Measurements from ENCODE around the gene LEF1.

DNA sequence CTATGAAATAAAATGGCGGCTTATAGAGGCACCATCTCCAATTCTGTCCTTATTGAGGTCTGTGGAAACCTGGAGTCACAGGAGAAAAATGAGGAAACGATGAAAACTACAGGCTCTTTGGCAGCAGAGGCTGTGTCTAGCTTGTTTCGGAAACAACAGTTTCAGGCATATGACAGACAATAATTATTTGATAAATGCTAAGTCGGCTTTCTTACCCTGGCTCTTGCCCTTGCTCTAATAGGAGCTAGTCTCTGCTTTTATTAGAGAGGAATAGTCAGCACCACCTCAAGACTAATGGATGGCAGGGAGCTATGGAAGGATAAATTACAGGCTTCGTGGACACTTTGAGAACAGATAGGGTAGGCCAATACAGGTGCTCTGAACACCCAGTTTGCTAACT, 154.8 kb downstream of the LEF1 start:
- TF ChIP-seq, protein P1, sequence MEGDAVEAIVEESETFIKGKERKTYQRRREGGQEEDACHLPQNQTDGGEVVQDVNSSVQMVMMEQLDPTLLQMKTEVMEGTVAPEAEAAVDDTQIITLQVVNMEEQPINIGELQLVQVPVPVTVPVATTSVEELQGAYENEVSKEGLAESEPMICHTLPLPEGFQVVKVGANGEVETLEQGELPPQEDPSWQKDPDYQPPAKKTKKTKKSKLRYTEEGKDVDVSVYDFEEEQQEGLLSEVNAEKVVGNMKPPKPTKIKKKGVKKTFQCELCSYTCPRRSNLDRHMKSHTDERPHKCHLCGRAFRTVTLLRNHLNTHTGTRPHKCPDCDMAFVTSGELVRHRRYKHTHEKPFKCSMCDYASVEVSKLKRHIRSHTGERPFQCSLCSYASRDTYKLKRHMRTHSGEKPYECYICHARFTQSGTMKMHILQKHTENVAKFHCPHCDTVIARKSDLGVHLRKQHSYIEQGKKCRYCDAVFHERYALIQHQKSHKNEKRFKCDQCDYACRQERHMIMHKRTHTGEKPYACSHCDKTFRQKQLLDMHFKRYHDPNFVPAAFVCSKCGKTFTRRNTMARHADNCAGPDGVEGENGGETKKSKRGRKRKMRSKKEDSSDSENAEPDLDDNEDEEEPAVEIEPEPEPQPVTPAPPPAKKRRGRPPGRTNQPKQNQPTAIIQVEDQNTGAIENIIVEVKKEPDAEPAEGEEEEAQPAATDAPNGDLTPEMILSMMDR (IDR thresholded peaks at IDR 0.05) = no peak
- no peak for TF ChIP-seq EP300 (IDR thresholded peaks at IDR 0.05)
